CD8-positive, alpha-beta memory T cell (primary cell): ENCODE data around the gene SSBP3. TPM values are rescaled to one million over a fixed set of nuclear protein-coding genes. Genes with fewer than 3 reads are reported as not detected.
A peak's percentile ranks its signal among the peaks of the same experiment; 100 is the strongest.

Experiments used
- CTCF ChIA-PET: fragments of 350-600 bp; sonication (Branson Sonifier 250); formaldehyde crosslinking; loops from one replicate; lab custom pipeline; 2021; ENCODE audit warnings: antibody characterized with exemption; lab: Charles Lee
- POLR2A ChIA-PET: fragments of 350-600 bp; sonication (Branson Sonifier 250); formaldehyde crosslinking; loops from one replicate; lab custom pipeline; 2021; ENCODE audit warnings: antibody characterized with exemption; lab: Charles Lee
- DNase-seq, 5 donors: peaks; one replicate each; pipeline versions ENCODE4 v3.0.0 to v3.0.0-alpha.2; 2020 to 2022; ENCODE audit warnings: mixed read lengths in 1 of 5
- H3K27ac ChIP-seq: one replicate; pipeline ENCODE4 v1.7.0; 2013; ENCODE audit warnings: low read depth, mild to moderate bottlenecking, low read length, moderate library complexity
- H3K27me3 ChIP-seq: 2 replicates; pipeline ENCODE4 v1.7.0; 2013; ENCODE audit warnings: low read length, mild to moderate bottlenecking; ENCODE audit not compliant: insufficient read depth, poor library complexity, severe bottlenecking
- H3K36me3 ChIP-seq: 2 replicates; pipeline ENCODE4 v1.7.0; 2013; ENCODE audit warnings: mild to moderate bottlenecking, low read length, moderate library complexity; ENCODE audit not compliant: insufficient read depth
- H3K4me1 ChIP-seq: 2 replicates; pipeline ENCODE4 v1.7.0; 2013; ENCODE audit warnings: mild to moderate bottlenecking, low read length, moderate library complexity; ENCODE audit not compliant: insufficient read depth
- H3K4me3 ChIP-seq: 2 replicates; pipeline ENCODE4 v1.7.0; 2013; ENCODE audit warnings: mild to moderate bottlenecking, low read length
- H3K9me3 ChIP-seq: 2 replicates; pipeline ENCODE4 v1.7.0; 2013; ENCODE audit warnings: mild to moderate bottlenecking, low read length
- H3K27ac Mint-ChIP-seq, 8 donors: one replicate each; pipeline ENCODE4 v1.8.0; 2020 to 2021; ENCODE audit warnings: mixed read lengths in 8 of 8, mild to moderate bottlenecking in 6 of 8, inconsistent platforms in 3 of 8, moderate library complexity in 3 of 8
- H3K27me3 Mint-ChIP-seq, 2 donors: one replicate each; pipeline ENCODE4 v1.8.0; 2020 to 2021; ENCODE audit warnings: mixed read lengths in 2 of 2, mild to moderate bottlenecking in 1 of 2, moderate library complexity in 1 of 2
- H3K36me3 Mint-ChIP-seq, 3 donors: one replicate each; pipeline ENCODE4 v1.8.0; 2020 to 2021; ENCODE audit warnings: mixed read lengths in 3 of 3, inconsistent platforms in 1 of 3, mild to moderate bottlenecking in 1 of 3
- H3K4me1 Mint-ChIP-seq, 3 donors: one replicate each; pipeline ENCODE4 v1.8.0; 2020 to 2021; ENCODE audit warnings: mixed read lengths in 3 of 3, inconsistent platforms in 1 of 3, mild to moderate bottlenecking in 1 of 3
- H3K4me3 Mint-ChIP-seq, 7 donors: one replicate each; pipeline ENCODE4 v1.8.0; 2020 to 2021; ENCODE audit warnings: mixed read lengths in 7 of 7, mild to moderate bottlenecking in 6 of 7, moderate library complexity in 4 of 7, inconsistent platforms in 2 of 7
- H3K9me3 Mint-ChIP-seq, 5 donors: one replicate each; pipeline ENCODE4 v1.8.0; 2020 to 2022; ENCODE audit warnings: mixed read lengths in 5 of 5, mild to moderate bottlenecking in 3 of 5, moderate library complexity in 2 of 5, inconsistent platforms in 1 of 5
- polyA plus RNA-seq: library from polyadenylated mRNA; unstranded; fragments of 300-500 nt; fragmentation: Illumina TruSeq; gene quantifications from one replicate; pipeline ENCODE4 v1.2.3, GENCODE V29; 2021
- total RNA-seq, 2 experiments: library from RNA; stranded (reverse); gene quantifications; one replicate each; pipeline ENCODE4 v1.2.3, GENCODE V29; 2021

Gene SSBP3
- total and polyA plus RNA-seq, 3 experiments from 2014 or later, result 17.6 to 52.7 (median 41.6) TPM

- Mint-ChIP-seq H3K4me1 (peaks cover 0 to 2% (median 0%) of the 10 kb centered on the region in 3 donors), H3K9me3 (no peaks in the 10 kb centered on the region), H3K36me3 (peaks cover 0 to 74% (median 3%) of the 10 kb centered on the region in 3 donors), H3K27ac (peak overlapping the region in 2 of 8 donors; percentile 6 to 34), H3K4me3 (no peak overlapping the region), H3K27me3 (no peaks in the 10 kb centered on the region)
- H3K4me1 ChIP-seq, result no peaks in the 10 kb centered on the region
- H3K27me3 ChIP-seq, result no peaks in the 10 kb centered on the region
- no peak for DNase-seq
- no peak overlapping the region for H3K4me3 ChIP-seq
- H3K36me3 ChIP-seq, result no peaks in the 10 kb centered on the region
- no peak overlapping the region for H3K27ac ChIP-seq
- POLR2A ChIA-PET, result no interaction called here
- no peaks in the 10 kb centered on the region for H3K9me3 ChIP-seq
- CTCF ChIA-PET, result no interaction called here
Observed at GRCh38 chr1:54246116-54246721, 160.0 kb downstream of the SSBP3 start.

- H3K27me3 Mint-ChIP-seq, result no peaks in the 10 kb centered on the region
- no peaks in the 10 kb centered on the region for H3K27me3 ChIP-seq
- no peaks in the 10 kb centered on the region for H3K4me1 ChIP-seq
- no peak overlapping the region for H3K4me3 ChIP-seq
- no peak for DNase-seq
- CTCF ChIA-PET, result no interaction called here
- no peak overlapping the region for H3K27ac Mint-ChIP-seq
- H3K4me3 Mint-ChIP-seq, result no peak overlapping the region
- H3K4me1 Mint-ChIP-seq, result peaks cover 0 to 2% (median 0%) of the 10 kb centered on the region in 3 donors
- H3K36me3 ChIP-seq, result no peaks in the 10 kb centered on the region
- no peaks in the 10 kb centered on the region for H3K9me3 ChIP-seq
- H3K9me3 Mint-ChIP-seq, result no peaks in the 10 kb centered on the region
- peaks cover 0 to 72% (median 3%) of the 10 kb centered on the region in 3 donors for H3K36me3 Mint-ChIP-seq
- POLR2A ChIA-PET, result no interaction called here
- H3K27ac ChIP-seq, result no peak overlapping the region
Observed at GRCh38 chr1:54245501-54245900, 160.7 kb downstream of the SSBP3 start.

GRCh38 chr1:54244655-54245054 is 161.5 kb downstream of the SSBP3 start:
- peaks cover 0 to 2% (median 0%) of the 10 kb centered on the region in 3 donors for H3K4me1 Mint-ChIP-seq
- H3K9me3 Mint-ChIP-seq, result no peaks in the 10 kb centered on the region
- Histone ChIP-seq H3K4me3 (no peak overlapping the region), H3K9me3 (no peaks in the 10 kb centered on the region), H3K27ac (no peak overlapping the region), H3K4me1 (no peaks in the 10 kb centered on the region), H3K27me3 (no peaks in the 10 kb centered on the region), H3K36me3 (no peaks in the 10 kb centered on the region)
- H3K27me3 Mint-ChIP-seq, result no peaks in the 10 kb centered on the region
- POLR2A ChIA-PET, result no interaction called here
- H3K27ac Mint-ChIP-seq, result peak overlapping the region in 3 of 8 donors; percentile 38 to 72 (median 52)
- DNase-seq, result no peak
- CTCF ChIA-PET, result no interaction called here
- H3K36me3 Mint-ChIP-seq, result peaks cover 0 to 70% (median 3%) of the 10 kb centered on the region in 3 donors
- H3K4me3 Mint-ChIP-seq, result no peak overlapping the region

GRCh38 chr1:54243022-54243421 is 163.2 kb downstream of the SSBP3 start:
- Mint-ChIP-seq H3K36me3 (peaks cover 0 to 74% (median 6%) of the 10 kb centered on the region in 3 donors), H3K4me3 (no peak overlapping the region)
- H3K36me3 ChIP-seq, result peaks cover 13% of the 10 kb centered on the region

GRCh38 chr1:54241364-54241763 is 164.8 kb downstream of the SSBP3 start:
- Mint-ChIP-seq H3K9me3 (no peaks in the 10 kb centered on the region), H3K27ac (no peak overlapping the region), H3K4me1 (peaks cover 0 to 5% (median 4%) of the 10 kb centered on the region in 3 donors), H3K27me3 (no peaks in the 10 kb centered on the region), H3K36me3 (peaks cover 4 to 78% (median 15%) of the 10 kb centered on the region in 3 donors), H3K4me3 (no peak overlapping the region)
- no peak for DNase-seq
- H3K4me1 ChIP-seq, result no peaks in the 10 kb centered on the region
- H3K9me3 ChIP-seq, result no peaks in the 10 kb centered on the region
- H3K27me3 ChIP-seq, result no peaks in the 10 kb centered on the region
- no peak overlapping the region for H3K27ac ChIP-seq
- H3K36me3 ChIP-seq, result peaks cover 25% of the 10 kb centered on the region
- no peak overlapping the region for H3K4me3 ChIP-seq
- ChIA-PET POLR2A (no interaction called here), CTCF (no interaction called here)

More at GRCh38 chr1:54243022-54243421, 163.2 kb downstream of the SSBP3 start:
- DNase-seq, result no peak
- no peak overlapping the region for H3K27ac ChIP-seq
- H3K9me3 Mint-ChIP-seq, result no peaks in the 10 kb centered on the region
- H3K4me1 Mint-ChIP-seq, result peaks cover 0 to 3% (median 0%) of the 10 kb centered on the region in 3 donors
- no peaks in the 10 kb centered on the region for H3K4me1 ChIP-seq
- no peaks in the 10 kb centered on the region for H3K9me3 ChIP-seq
- H3K4me3 ChIP-seq, result no peak overlapping the region
- CTCF ChIA-PET, result no interaction called here
- no peaks in the 10 kb centered on the region for H3K27me3 Mint-ChIP-seq
- POLR2A ChIA-PET, result no interaction called here
- no peaks in the 10 kb centered on the region for H3K27me3 ChIP-seq
- peak overlapping the region in 3 of 8 donors; percentile 14 to 33 (median 22) for H3K27ac Mint-ChIP-seq

GRCh38 chr1:54240741-54241335 is 165.4 kb downstream of the SSBP3 start:
- Histone ChIP-seq H3K9me3 (no peaks in the 10 kb centered on the region), H3K27ac (no peak overlapping the region), H3K36me3 (peaks cover 25% of the 10 kb centered on the region), H3K4me3 (no peak overlapping the region), H3K27me3 (no peaks in the 10 kb centered on the region), H3K4me1 (no peaks in the 10 kb centered on the region)
- ChIA-PET POLR2A (no interaction called here), CTCF (no interaction called here)
- H3K4me3 Mint-ChIP-seq, result no peak overlapping the region
- no peaks in the 10 kb centered on the region for H3K27me3 Mint-ChIP-seq
- peaks cover 0 to 5% (median 4%) of the 10 kb centered on the region in 3 donors for H3K4me1 Mint-ChIP-seq
- DNase-seq, result no peak
- H3K27ac Mint-ChIP-seq, result no peak overlapping the region
- no peaks in the 10 kb centered on the region for H3K9me3 Mint-ChIP-seq
- peaks cover 4 to 74% (median 16%) of the 10 kb centered on the region in 3 donors for H3K36me3 Mint-ChIP-seq

- H3K9me3 ChIP-seq, result no peaks in the 10 kb centered on the region
- no peaks in the 10 kb centered on the region for H3K27me3 Mint-ChIP-seq
- H3K36me3 ChIP-seq, result peaks cover 25% of the 10 kb centered on the region
- no peak overlapping the region for H3K4me3 Mint-ChIP-seq
- no peak overlapping the region for H3K27ac ChIP-seq
- no peaks in the 10 kb centered on the region for H3K27me3 ChIP-seq
- peaks cover 8 to 70% (median 19%) of the 10 kb centered on the region in 3 donors for H3K36me3 Mint-ChIP-seq
- H3K4me3 ChIP-seq, result no peak overlapping the region
- ChIA-PET CTCF (no interaction called here), POLR2A (no interaction called here)
- H3K27ac Mint-ChIP-seq, result peak overlapping the region in 1 of 8 donors; percentile 36
- peaks cover 3 to 5% (median 4%) of the 10 kb centered on the region in 3 donors for H3K4me1 Mint-ChIP-seq
- no peaks in the 10 kb centered on the region for H3K4me1 ChIP-seq
- no peak for DNase-seq
- H3K9me3 Mint-ChIP-seq, result no peaks in the 10 kb centered on the region
Observed at GRCh38 chr1:54239631-54240031, 166.6 kb downstream of the SSBP3 start.

GRCh38 chr1:54239035-54239383 is 167.2 kb downstream of the SSBP3 start:
- Histone ChIP-seq H3K27me3 (no peaks in the 10 kb centered on the region), H3K27ac (no peak overlapping the region), H3K4me1 (no peaks in the 10 kb centered on the region), H3K9me3 (no peaks in the 10 kb centered on the region), H3K4me3 (no peak overlapping the region), H3K36me3 (peaks cover 25% of the 10 kb centered on the region)
- no peak for DNase-seq
- Mint-ChIP-seq H3K9me3 (no peaks in the 10 kb centered on the region), H3K27me3 (no peaks in the 10 kb centered on the region), H3K27ac (no peak overlapping the region), H3K4me1 (peaks cover 3 to 5% (median 4%) of the 10 kb centered on the region in 3 donors), H3K4me3 (no peak overlapping the region), H3K36me3 (peaks cover 8 to 68% (median 19%) of the 10 kb centered on the region in 3 donors)
- CTCF ChIA-PET, result no interaction called here
- POLR2A ChIA-PET, result interaction anchor here (0.6 kb wide), 1 partner anchor 250 kb away, joined by 7 read pairs; no protein-coding TSS in a partner anchor
